Measurements from ENCODE around the gene MOV10L1.

GRCh38 chr22:50112151-50113118 lies 22.6 kb downstream of the MOV10L1 start:
- no peak for TF ChIP-seq CTCF (IDR thresholded peaks at IDR 0.05; ENCODE audit: low read length)
- TF ChIP-seq EZH2phosphoT487 (IDR thresholded peaks at IDR 0.05; ENCODE audit: low read length), result no peak

Data from MM.1S (cell line).